DMS153 (cell line): ENCODE results near the gene ACVR1B.
A peak's percentile ranks its signal among the peaks of the same experiment; 100 is the strongest.

Experiments
- DNase-seq: peaks from one replicate; lab custom pipeline; 2025; lab: John Stamatoyannopoulos, UW

Gene ACVR1B

DNA sequence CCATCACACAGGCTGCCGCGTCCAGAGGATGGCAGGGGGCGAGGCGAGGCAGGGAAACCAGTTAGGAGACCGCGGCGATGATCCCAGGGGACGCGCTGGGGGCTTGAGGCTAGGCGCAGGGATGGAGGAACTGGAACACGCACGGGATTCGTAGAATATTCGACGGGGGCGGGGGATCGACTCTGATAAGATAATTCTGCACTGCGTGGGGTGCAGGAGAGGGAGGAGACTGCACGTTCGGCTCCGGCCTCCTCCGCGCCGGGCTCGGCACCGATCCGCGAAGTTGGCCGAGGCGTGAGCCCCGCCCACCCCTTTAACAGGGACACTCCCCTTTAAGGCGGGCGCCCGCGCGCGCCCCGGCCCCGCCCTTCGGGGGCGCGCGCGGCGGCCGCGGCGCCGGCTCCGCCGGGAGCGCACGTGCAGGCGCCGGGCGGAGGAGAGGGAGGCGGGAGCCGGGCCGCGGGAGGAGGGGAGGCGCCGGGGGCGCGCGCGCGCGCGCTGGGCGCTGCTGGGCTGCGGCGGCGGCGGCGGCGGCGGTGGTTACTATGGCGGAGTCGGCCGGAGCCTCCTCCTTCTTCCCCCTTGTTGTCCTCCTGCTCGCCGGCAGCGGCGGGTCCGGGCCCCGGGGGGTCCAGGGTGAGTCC is at the start of gene ACVR1B:
Gene ACVR1B, plus strand, starts transcription at position 501 of the 644 bp plus-strand sequence. Its CDS starts 45 bp downstream, at position 546.
- peak; percentile 71 for DNase-seq

DNA sequence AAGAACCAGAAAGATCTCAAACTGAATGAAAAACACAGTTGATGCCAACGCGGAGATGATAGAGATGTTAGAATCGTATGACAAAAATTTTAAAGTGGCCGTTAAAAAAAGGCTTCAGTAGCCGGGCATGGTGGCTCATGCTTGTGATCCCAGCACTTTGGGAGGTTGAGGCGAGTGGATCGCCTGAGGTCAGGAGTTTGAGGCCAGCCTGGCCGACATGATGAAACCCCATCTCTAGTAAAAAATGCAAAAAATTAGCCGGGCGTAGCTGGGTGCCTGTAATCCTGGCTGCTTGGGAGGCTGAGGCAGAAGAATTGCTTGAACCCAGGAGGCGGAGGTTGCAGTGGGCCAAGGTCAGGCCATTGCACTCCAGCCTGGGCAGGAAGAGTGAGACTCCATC is 49.6 kb upstream of the ACVR1B start:
- DNase-seq, result no peak

DNA sequence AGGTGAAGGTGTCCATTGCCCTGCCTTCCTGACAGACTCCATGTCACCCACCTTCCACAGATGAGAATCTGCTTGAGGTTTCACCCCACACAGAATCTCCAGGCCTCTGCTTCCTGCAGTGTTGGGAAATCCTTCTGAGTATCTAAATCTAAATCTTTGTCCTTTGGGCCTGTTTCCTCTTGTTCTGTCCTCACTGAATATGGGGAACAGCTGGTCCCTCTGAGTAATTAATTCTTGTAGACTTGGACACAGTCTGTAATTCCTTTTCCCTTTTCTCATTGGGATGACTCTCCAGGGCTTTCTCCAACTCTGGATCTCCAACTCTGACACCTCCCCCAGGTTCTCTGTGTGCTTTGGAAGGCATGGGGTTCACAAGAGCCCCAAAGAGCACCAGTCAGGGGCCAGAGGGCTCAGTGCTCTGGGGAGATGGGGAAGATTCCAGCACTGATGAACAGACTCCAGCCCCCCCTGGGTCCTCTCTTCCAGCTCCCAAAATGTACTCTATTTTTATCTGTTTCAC is 46.5 kb upstream of the ACVR1B start:
- no peak for DNase-seq

DNA sequence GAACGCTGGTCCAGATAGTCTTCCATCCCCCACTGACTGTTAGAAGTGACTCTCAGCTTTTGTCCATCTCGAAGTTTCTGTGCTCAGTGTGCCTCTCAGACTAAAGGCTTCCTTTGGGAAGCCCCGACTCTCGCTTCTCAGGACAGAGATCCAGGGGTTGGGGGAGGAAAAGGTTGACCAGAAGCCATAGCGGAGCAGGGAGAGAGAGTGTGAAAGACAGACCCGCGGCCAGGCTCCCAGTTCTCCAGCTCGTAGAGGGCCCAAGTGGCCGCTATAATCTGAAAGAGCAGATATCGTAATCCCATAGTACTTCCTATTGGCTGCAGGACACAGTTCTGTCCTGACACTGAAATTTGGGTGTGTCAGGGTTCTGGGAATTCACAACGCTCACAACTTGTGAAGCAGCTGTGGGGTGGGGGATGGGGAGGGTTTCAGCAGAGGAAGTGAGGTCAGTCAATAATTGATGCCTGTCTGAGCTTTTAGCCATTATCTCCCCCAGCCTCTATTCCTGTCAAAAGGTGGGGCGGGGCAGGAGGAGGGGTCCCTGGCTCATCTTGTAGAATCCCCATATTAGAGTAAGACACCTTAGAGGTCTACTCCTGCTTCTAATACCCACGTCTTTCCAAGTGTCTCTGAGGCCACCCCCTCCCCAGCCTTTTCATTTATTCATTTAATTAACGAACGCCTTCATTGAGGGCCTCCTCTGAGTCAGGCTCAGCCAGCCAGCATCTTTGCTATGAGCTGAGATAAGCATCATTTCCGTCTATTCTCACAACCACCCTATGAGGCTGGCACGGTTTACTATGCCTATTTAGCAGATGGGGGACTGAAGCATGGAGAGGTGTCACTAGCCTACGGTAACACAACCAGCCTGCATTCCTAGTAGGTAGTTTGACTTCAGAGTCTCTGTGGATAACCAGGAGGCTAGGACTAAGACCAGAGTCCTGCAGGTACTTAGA is 45.7 kb upstream of the ACVR1B start:
- DNase-seq, result no peak

DNA sequence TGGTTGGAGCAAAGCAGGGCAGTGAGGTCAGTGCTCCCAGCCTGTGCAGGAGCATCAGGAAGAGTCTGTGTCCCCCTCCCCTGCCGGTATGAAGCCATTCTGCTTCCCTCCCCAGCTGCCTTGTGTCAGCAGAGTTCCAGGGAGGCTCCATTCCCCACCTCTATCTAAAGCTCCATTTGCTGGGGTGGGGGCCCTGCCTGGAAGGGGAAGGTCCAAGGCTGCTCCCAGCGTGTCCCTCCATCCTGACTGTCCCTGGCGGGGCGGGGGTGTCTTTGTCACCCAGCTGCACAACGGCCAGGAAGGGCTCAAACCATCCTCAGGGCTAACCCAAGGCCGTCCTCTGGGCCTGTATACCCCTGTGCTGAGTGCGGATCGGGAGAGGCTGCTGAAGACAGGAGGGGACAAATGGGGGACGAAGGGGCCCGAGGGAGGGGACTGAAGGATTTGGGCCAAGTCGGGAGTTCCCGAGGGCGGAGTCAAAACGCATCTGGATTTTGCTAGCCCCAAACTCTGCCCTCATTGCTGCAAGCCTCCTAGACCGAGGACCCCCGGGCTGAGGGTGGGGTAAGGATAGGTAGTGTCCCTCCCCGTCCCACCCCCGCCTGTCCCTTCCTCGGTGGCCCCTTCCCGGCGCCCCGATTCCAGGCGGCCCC is 44.9 kb upstream of the ACVR1B start:
- DNase-seq, result no peak

DNA sequence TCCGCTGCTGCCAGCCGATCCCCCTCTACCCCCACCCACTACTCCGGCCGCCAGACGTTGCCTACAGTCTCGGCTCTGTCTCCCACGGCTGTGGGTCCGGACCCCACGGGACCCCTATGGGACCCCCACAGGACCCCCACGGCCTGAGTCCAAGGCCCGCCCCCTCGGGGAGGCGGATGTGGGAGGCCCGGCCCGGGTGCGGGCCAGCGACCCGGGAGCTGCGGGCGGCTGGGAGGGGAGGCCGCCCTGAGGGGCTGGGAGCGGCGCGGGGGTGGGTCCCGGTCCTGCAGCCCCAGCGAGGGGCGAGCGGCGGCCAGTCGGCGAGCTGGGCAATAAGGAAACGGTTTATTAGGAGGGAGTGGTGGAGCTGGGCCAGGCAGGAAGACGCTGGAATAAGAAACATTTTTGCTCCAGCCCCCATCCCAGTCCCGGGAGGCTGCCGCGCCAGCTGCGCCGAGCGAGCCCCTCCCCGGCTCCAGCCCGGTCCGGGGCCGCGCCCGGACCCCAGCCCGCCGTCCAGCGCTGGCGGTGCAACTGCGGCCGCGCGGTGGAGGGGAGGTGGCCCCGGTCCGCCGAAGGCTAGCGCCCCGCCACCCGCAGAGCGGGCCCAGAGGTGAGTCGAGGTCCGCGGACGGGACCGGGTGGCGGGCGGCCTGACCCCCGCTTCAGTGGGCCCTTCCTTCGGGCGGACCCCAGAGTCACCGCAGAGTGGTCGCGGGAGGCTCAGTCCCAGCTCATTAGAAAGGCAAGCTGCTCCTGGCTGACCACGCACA is 44.2 kb upstream of the ACVR1B start, which contains the start of gene ACVRL1:
Gene ACVRL1, plus strand, starts transcription at position 422 of the 773 bp plus-strand sequence. CDS start 4,971 bp downstream, outside the sequence.
- DNase-seq, result no peak

DNA sequence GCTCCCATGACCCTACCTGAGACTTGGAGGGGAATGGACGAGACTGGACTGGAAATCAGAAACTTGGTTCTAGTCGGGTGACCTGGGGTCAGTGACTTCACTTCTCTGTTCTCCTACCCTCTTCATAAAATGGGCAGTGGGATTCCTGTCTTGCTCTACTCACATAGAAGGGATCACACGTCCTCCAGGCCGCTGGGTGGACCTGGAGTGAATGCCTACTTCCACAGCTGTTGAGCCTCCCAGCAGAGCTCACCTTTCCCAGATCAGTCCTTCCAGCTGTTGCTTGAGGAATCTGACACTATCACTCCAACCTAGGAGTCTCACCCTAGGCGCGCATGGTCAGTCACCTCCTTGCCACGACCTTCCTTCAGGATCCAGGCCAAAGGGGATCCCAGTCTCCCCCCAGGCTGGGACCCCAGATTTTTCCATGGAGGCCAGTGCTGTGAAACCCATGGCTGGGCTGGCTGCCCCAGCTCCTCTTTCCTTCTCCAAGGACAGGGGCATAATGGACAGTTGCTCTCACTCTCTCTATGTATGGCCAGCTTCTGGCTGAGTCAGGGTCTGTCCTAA is 43.6 kb upstream of the ACVR1B start:
- DNase-seq, result no peak

DNA sequence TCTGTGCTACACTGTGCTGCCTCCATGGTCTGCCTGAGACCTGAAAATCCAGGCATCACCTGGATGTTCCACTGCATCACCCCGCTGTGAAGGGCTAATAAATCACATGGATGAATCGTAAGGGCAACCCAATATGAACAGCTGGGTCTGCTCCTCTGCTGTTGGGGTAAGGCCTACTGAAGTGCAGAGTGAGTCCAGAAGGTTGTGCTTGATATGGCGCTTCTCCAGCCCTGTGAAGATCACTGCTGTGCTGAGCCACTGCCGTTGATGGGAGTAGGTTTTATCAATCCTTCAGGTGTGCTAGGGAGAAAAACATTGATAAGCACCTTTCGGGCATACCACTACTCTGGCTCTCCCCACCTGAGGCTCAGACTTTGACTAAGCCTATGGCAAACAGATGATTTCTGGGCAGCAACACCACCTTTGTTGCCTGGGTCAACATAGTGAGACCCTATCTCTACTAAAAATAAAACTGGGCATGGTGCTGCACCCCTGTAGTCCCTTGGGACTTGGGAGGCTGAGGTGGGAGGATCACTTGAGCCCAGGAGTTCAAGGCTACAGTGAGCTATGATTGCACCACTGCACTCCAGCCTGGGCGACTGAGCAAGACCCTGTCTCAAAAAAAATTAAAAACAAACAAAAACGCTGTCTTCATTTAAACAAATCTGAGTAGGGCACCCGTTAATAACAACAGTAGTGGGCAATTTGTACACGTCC is 42.5 kb upstream of the ACVR1B start:
- no peak for DNase-seq

DNA sequence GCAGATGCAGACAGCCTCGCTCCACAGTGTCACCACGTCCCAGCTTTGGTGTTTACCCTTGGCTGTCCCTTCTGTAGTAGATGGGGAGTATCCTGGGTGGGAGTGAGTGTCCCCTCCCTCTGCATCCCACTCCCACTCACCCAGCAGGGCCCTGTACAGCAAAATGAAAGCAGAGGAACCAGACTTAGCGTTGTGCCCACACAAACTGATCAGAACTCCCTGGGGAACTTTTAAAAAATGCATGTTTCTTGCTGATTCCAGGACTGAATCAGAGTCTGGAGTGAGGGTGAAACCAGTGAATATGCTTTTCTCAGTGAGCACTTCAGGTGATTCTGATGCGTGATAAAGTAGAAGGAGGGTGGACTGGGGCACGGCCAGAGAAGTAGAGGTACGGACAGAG is 41.3 kb upstream of the ACVR1B start:
- no peak for DNase-seq

DNA sequence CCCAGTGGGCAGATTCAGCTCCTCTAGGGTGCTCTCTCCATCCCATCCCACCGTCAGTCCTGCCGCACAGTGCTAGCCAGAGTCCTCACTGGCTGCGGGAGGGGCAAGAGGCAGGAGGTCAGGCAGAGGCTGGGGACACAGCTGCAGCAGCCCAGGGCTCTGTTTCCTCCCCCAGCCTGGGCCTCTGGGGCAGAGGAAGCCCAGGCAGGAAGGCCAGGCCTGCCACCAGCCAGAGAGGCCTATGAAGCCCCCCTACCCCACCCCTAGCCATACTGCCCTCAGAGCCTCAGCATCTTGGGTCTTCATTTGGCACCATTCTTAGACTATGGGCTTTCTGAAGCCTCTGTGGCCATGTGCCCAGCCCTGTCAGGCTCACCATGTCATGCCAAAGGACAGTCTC is 40.8 kb upstream of the ACVR1B start:
- no peak for DNase-seq

DNA sequence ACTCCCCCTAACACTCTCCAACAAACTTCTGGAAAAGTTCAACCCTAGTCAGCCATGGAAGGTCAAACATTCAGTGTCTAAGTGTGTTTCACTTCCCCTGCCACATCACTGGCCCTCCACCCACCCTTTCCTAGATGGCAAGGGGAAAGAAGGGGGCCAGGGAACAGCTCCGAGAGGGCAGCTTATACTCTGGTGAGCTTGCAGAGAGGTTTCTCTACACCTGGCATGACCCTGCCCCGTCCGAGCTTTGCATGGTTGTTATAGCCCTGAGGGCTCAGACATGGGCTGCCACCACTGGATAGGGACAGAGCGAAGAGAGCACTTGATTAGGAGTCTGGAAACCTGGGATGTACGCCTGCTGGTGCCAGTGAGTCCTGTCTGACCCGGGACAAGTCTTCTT is 40.2 kb upstream of the ACVR1B start:
- DNase-seq, result no peak

DNA sequence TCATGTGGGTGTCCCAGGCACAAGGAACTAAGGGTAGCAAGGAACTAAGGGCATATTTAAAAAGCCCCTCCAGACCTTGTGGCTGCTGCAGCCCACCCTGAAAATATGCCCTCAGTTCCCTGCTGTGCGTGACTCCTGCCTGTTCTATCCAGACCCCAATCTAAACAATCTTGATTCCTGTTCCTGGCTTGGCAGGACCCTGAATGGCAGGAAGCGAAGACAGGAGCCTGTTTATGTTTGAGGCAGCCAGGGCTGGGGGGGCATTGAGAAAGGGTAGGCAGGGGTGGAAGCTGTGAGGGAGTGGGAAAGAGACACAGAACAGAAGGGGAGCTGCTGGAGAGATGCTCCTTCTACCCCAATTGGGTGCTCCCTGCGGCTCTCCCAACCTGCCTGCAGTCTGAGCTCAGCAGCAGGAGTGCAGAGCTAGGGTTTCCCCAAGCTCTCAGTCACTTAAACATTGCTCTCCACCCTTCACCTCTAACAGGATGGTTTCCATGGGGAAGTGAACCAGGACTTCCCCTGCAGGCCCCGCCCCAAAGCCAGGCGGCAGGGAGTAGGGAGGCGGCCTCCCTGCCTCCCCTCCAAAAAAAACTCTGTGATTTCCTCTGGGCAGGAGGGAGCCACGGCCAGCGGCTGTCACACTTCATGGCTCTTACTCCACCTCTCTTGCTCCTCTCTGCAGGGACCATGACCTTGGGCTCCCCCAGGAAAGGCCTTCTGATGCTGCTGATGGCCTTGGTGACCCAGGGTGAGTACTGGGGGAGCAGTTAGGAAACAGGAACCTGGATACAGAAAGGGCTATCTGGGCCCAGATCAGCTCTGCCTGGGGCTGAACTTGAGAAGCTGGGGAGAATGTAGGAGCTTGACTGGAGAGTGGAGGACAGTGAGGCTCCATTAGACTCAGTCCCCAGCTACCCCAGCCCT is 39.4 kb upstream of the ACVR1B start:
- peak; percentile 28 for DNase-seq

DNA sequence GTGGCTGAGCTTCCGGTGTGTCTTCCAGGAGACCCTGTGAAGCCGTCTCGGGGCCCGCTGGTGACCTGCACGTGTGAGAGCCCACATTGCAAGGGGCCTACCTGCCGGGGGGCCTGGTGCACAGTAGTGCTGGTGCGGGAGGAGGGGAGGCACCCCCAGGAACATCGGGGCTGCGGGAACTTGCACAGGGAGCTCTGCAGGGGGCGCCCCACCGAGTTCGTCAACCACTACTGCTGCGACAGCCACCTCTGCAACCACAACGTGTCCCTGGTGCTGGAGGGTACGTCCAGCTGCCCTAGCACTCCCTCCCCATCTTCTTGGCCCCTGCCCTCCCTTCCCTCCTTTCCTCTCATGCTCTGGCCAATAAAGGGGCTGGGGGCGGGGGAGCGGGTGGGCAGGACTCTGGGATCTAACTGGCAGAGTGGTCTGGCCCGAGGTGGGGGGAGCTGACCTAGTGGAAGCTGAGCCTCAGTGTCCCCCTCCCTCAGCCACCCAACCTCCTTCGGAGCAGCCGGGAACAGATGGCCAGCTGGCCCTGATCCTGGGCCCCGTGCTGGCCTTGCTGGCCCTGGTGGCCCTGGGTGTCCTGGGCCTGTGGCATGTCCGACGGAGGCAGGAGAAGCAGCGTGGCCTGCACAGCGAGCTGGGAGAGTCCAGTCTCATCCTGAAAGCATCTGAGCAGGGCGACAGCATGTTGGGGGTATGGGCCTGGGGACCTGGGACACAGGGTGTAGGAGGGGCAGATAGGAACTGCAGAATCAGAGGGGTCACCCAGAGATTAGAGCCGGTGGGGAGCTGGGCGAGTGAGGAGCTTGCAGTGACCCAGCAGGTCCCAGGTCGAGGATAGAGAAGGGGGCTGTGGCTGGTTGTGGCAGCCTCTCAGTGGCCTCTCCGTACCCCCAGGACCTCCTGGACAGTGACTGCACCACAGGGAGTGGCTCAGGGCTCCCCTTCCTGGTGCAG is 38.1 kb upstream of the ACVR1B start:
- no peak for DNase-seq

DNA sequence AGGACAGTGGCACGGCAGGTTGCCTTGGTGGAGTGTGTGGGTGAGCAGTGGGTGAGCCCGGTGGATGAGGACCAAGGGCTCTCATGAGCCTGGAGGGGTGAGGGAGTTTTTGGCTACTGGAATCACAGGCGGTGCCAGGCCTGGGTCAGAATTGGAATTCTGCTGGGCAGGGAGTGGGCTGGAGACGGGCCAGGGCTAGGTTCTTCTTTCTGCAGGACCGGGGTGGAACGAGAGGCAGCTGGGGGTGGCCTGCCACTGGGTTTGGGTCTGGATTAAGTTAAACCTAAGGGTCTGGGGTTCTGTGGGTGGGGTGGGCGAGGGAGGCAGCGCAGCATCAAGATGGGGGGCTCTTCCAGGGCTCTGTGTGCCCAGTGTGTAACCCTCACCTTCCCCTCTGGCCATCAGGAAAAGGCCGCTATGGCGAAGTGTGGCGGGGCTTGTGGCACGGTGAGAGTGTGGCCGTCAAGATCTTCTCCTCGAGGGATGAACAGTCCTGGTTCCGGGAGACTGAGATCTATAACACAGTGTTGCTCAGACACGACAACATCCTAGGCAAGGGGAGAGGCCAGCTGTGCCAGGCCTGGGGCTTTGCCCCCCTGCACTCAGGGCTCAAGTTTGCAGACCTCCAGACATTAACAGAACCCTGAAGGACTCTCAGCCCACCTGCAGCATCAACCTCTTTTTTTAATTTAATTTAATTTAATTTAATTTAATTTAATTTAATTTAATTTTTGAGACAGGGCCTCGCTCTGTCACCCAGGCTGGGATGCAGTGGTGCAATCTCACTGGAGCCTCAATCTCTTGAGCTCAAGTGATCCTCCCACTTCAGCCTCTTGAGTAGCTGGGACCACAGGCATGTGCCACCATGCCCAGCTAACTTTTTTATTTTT is 37.2 kb upstream of the ACVR1B start:
- DNase-seq, result no peak

DNA sequence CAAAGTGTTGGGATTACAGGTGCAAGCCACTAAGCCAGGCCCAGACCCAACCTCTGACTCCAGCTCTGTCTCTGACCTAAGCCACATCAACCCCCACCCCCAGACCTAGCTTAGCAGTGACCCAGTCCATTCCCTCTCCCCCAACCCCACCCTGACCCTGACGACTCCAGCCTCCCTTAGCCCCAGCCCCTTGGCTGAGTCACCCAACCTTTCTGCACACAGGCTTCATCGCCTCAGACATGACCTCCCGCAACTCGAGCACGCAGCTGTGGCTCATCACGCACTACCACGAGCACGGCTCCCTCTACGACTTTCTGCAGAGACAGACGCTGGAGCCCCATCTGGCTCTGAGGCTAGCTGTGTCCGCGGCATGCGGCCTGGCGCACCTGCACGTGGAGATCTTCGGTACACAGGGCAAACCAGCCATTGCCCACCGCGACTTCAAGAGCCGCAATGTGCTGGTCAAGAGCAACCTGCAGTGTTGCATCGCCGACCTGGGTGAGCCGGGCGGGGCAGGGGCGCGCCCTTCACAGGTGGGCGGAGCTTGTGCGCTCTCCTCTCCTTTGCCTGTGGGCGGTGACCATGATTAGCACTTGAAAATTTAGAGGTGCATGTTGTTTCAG is 36.4 kb upstream of the ACVR1B start:
- no peak for DNase-seq

DNA sequence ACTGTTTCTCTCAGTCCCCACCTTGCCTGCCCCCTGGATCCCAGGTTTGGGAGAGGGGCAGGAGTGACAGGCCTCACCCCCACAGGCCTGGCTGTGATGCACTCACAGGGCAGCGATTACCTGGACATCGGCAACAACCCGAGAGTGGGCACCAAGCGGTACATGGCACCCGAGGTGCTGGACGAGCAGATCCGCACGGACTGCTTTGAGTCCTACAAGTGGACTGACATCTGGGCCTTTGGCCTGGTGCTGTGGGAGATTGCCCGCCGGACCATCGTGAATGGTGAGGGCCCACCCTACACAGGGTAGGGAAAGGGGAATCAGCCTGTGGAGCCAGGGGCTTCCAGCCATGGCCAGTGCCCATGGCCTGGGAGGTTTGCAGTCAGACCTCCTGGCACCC is 35.5 kb upstream of the ACVR1B start:
- no peak for DNase-seq
